Mucosa of rectum (tissue), 2 donors: ENCODE measurements around the gene BPIFA2.
"Not testable (repeated sequence)": the region's sequence is repeated elsewhere in the genome, so short reads cannot be mapped to it uniquely, and the experiment has no call there.

Experiments used
- H3K27ac ChIP-seq, 2 donors: one replicate each; pipeline ENCODE4 v1.7.0; 2013; ENCODE audit warnings: inconsistent platforms in 2 of 2, low read depth in 2 of 2, low read length in 2 of 2
- H3K27me3 ChIP-seq, 2 donors: one replicate each; pipeline ENCODE4 v1.7.0; 2013; ENCODE audit warnings: low read length in 2 of 2; ENCODE audit not compliant: control insufficient read depth in 2 of 2, insufficient read depth in 2 of 2
- H3K36me3 ChIP-seq, 2 donors: one replicate each; pipeline ENCODE4 v1.7.0; 2013; ENCODE audit warnings: low read length in 2 of 2; ENCODE audit not compliant: control insufficient read depth in 2 of 2, insufficient read depth in 2 of 2
- H3K4me1 ChIP-seq, 2 donors: one replicate each; pipeline ENCODE4 v1.7.0; 2013; ENCODE audit warnings: low read length in 2 of 2, mild to moderate bottlenecking in 1 of 2; ENCODE audit not compliant: control insufficient read depth in 2 of 2, insufficient read depth in 2 of 2
- H3K4me3 ChIP-seq, 2 donors: one replicate each; pipeline ENCODE4 v1.7.0; 2013; ENCODE audit warnings: low read length in 2 of 2
- H3K9ac ChIP-seq, 2 donors: one replicate each; pipeline ENCODE4 v1.7.0; 2013; ENCODE audit warnings: low read length in 2 of 2, low read depth in 1 of 2, mild to moderate bottlenecking in 1 of 2
- H3K9me3 ChIP-seq, 2 donors: one replicate each; pipeline ENCODE4 v1.7.0; 2013; ENCODE audit warnings: low read length in 2 of 2; ENCODE audit not compliant: control insufficient read depth in 2 of 2
- donor health status: healthy.
- donor health status: Normal muscosa, but diverticular disease.

The BPIFA2 gene, protein sequence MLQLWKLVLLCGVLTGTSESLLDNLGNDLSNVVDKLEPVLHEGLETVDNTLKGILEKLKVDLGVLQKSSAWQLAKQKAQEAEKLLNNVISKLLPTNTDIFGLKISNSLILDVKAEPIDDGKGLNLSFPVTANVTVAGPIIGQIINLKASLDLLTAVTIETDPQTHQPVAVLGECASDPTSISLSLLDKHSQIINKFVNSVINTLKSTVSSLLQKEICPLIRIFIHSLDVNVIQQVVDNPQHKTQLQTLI

DNA sequence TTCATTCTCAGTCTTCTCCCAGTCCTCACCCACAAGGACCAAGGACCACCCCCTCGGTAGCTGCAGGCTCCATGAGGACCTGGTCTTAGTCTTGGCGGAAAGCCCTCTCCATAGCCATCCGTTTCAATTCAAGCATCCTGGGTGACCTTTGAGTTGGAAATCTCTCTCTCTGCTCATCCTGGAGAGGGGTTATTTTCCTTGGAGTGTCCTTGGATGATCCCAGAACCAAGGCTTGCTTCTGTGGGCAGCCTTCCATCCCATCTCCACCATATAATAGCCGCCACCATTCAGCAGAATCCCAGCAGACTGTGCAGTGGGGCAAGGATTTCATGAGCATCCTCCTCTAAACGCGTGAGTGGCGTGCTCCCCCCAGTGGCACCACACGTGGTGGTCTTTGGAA lies at the start of gene BPIFA2:
TSS of gene BPIFA2 (plus strand) at position 301 of the 400 bp plus-strand sequence. CDS start 987 bp downstream, outside the sequence.
- Histone ChIP-seq H3K4me3 (no peak within 1 kb of the TSS), H3K36me3 (no peaks in the 10 kb centered on the region), H3K4me1 (no peaks in the 10 kb centered on the region), H3K9me3 (peaks cover 0 to 5% of the 10 kb centered on the region in 2 donors), H3K9ac (no peak within 1 kb of the TSS), H3K27ac (no peak within 1 kb of the TSS), H3K27me3 (no peaks in the 10 kb centered on the region)

DNA sequence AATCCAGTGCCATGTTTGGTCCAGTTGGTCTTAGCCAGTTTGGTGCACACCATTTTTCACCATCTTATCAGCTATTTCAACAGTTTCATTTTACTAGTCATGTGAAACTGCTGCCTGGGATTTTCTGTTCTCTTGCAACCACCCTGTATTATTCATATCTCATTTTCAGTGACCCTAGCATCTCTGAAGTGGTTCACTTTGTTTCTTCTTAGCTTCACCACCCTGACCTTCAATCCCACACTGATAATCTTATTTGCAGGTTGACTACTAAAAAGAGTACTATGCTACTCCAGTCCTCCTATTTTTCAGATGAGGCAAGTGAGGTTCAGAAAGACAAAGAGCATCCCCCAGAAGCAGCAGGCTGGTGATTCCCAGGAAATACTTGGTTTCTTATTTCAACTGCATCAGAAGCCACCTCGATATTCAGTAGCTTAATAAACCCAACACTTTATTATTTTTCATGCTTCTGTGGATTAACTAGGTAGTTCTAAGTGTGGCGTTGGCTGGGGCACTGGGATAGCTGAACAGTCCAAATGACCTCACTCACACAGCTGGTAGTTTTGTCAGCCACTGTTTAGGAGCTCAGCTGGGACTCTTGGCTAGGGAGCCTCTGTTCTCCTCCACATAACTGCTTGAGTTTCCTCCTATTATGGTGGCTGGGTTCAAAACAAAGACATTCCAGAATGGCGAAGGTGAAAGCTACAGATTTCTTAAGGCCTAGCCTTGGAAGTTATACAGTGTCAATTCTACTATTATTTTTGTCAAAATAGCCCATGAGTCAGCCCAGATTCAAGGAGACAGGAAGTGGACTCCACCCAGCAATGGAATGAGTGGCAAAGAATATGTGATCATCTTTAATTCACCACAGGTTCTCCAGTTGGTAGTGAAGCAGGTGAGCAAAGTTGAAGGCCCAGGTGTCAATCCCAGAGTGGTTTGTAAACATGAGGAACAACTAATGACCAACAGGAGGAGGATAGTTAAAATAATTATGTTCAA lies 47.9 kb upstream of the BPIFA2 start:
- H3K4me1 ChIP-seq, result no peaks in the 10 kb centered on the region
- no peak overlapping the region for H3K27ac ChIP-seq
- no peak overlapping the region for H3K9ac ChIP-seq
- peaks cover 0 to 5% of the 10 kb centered on the region in 2 donors for H3K9me3 ChIP-seq
- H3K27me3 ChIP-seq, result no peaks in the 10 kb centered on the region
- H3K4me3 ChIP-seq, result no peak overlapping the region
- H3K36me3 ChIP-seq, result no peaks in the 10 kb centered on the region

DNA sequence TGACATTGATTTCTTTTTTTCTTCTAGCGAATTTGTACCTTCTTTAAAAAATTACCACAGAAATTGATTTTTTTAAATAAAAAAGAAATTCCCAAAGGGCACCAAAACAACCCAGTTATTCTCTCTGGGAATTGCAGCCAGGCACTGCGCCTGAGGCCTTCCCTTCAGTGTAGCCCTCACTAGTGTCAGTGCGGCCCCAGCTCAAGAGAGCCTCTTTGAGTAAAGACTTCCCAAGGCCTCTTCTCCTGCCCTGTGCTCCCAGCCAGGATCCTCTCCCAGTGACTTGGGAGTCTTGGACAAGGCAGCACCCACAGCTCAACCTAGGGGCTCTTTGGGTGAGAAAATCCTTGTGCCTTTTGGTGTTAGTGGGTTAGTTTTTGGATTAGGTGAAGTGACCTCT lies 47.0 kb upstream of the BPIFA2 start:
- Histone ChIP-seq H3K9ac (no peak overlapping the region), H3K4me1 (no peaks in the 10 kb centered on the region), H3K27me3 (no peaks in the 10 kb centered on the region), H3K27ac (no peak overlapping the region), H3K9me3 (peaks cover 0 to 5% of the 10 kb centered on the region in 2 donors), H3K36me3 (no peaks in the 10 kb centered on the region), H3K4me3 (no peak overlapping the region)

DNA sequence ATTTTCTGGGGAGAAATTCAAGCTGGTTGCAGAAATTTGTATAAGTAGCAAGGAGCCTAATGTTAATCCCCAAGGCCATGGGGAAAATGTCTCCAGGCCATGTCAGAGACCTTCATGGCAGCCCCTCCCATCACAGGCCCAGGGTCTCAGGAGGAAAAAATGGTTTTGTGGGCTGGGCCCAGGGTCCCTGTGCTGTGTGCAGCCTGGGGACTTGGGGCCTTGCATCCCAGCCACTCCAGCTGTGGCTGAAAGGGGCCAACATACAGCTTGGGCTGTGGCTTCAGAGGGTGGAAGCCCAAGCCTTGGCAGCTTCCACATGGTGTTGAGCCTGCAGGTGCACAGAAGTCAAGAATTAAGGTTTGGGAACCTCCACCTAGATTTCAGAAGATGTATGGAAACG lies 45.7 kb upstream of the BPIFA2 start:
- not testable (repeated sequence) for H3K27me3 ChIP-seq, H3K36me3 ChIP-seq, H3K27ac ChIP-seq, H3K4me1 ChIP-seq, H3K9me3 ChIP-seq, H3K9ac ChIP-seq, H3K4me3 ChIP-seq

DNA sequence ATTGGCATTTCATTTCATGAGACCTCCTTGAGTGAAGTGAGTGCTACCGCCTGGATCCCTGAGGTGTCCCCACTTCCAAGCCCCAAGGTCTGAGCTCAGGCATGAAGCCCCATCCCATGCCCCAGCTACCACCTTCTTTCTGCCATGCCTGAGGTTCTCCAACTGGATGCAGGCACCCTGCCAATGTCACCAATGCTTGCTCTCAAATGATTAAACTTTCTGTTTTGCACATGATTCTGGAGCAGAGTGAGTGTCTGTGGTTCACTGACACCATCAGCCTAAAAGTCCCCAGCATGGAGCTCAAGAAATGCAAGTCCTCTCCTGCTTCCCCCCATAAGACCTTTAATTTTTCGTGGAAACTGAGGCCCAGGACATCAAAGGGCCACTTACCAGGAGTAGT lies 43.7 kb upstream of the BPIFA2 start:
- Histone ChIP-seq H3K27ac (no peak overlapping the region), H3K36me3 (no peaks in the 10 kb centered on the region), H3K4me1 (no peaks in the 10 kb centered on the region), H3K27me3 (no peaks in the 10 kb centered on the region), H3K9me3 (peaks cover 0 to 5% of the 10 kb centered on the region in 2 donors), H3K9ac (no peak overlapping the region), H3K4me3 (no peak overlapping the region)

DNA sequence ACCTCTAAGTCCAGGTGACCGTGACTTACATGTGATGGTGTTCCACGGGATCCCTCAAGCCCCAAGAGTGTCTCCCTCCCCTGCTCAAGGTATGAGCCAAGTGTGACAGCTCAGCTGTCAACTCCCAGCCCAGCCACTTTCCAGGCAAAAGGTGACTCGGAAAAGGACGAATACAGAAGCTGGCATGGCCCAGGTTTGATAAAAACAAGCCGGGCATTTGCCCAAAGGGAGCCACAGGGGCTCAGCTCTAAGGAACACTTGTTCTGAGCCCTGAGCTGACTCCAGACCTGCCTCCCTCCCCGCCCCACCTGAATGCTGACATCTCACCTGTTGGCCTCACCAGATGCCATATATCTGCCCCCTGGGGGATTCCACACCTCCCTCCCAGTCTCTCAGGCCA lies 43.0 kb upstream of the BPIFA2 start:
- Histone ChIP-seq H3K36me3 (no peaks in the 10 kb centered on the region), H3K9me3 (peaks cover 0 to 3% of the 10 kb centered on the region in 2 donors), H3K4me1 (no peaks in the 10 kb centered on the region), H3K27ac (no peak overlapping the region), H3K27me3 (no peaks in the 10 kb centered on the region), H3K9ac (no peak overlapping the region), H3K4me3 (no peak overlapping the region)

DNA sequence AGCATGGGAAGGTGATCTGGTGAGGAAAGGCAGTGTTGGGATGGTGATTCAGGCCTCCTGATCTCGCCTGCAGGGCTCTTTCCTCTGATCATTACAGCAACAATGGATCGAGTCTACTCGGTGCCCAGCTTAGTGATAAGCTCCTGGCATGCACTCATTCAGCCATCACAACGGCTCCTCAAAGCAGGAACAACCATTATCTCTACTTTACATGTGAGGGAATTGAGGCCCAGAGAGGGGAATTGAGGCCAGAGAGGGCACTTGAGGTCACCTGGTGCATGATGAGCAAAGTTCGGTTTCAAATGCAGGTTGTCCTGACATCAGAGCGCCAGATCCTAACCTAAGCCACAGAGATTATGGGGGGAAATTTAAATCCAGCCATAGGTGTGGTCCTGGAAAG lies 42.0 kb upstream of the BPIFA2 start:
- no peak overlapping the region for H3K4me3 ChIP-seq
- no peak overlapping the region for H3K27ac ChIP-seq
- no peaks in the 10 kb centered on the region for H3K9me3 ChIP-seq
- H3K36me3 ChIP-seq, result no peaks in the 10 kb centered on the region
- H3K9ac ChIP-seq, result no peak overlapping the region
- no peaks in the 10 kb centered on the region for H3K27me3 ChIP-seq
- H3K4me1 ChIP-seq, result no peaks in the 10 kb centered on the region

DNA sequence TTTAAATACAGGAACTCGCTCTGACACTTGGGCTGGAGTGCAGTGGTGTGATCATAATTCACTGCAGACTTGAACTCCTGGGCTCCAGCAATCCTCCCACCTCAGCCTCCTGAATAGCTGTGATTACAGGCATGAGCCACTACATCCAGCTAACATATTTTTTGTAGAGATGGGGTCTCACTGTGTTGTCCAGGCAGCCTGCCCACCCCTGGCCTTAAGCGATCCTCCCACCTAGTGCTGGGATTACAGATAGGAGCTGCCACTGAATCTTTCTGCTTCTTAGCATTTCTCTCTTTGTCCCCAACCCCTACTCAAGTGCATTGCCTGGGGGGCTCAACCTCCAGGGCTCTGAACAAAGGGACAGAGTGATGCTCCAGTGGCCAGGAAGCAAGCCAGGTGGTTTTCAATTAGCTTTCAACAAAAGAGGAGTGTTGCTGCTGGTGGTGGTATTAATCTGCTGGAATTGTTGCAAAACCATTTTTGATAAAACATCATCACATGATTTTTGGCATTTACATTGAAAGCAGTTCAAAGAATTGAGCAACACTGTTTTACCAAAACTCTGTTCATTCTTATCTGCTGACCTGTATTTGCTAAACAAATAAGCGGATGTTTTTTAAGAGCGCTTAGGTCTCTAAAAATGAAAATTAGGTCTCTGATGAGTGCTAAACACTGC lies 40.4 kb upstream of the BPIFA2 start:
- Histone ChIP-seq H3K4me1 (no peaks in the 10 kb centered on the region), H3K9me3 (no peaks in the 10 kb centered on the region), H3K27ac (no peak overlapping the region), H3K36me3 (no peaks in the 10 kb centered on the region), H3K27me3 (no peaks in the 10 kb centered on the region), H3K4me3 (no peak overlapping the region), H3K9ac (no peak overlapping the region)

DNA sequence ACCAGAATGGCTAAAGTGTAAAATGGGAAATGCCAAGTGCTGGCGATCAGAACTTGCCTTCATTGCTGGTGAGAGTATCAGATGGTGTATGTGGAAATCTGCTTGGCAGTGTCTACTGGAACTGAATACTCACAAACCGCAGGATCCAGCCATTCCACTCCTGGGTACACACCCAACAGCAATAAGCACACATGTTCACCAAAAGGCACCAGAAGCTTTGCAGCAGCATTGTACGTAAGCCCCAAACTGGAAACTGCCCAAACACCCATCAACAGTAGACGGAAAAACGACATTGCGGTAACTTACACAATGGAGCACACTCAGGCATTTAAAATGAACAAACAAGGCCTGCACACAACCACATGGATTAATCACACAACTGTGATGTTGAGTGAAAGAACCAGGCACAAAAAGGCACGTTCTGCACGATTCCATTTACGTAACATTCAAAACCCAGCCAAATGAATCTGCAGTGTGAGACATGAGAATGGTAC lies 37.3 kb upstream of the BPIFA2 start:
- no peaks in the 10 kb centered on the region for H3K27me3 ChIP-seq
- no peak overlapping the region for H3K4me3 ChIP-seq
- H3K9me3 ChIP-seq, result no peaks in the 10 kb centered on the region

More for the DNA sequence above, 37.3 kb upstream of the BPIFA2 start:
- no peaks in the 10 kb centered on the region for H3K4me1 ChIP-seq
- no peak overlapping the region for H3K27ac ChIP-seq
- no peaks in the 10 kb centered on the region for H3K36me3 ChIP-seq
- H3K9ac ChIP-seq, result no peak overlapping the region
